ENCODE results near the gene IQSEC2.

IQSEC2 gene

GRCh38 chrX:53272808-53273337 lies 8.5 kb downstream of the IQSEC2 start:
- in situ Hi-C loops (cut with MboI; ENCODE audit: low sequenced_read_pairs) = no loop called here

DNA sequence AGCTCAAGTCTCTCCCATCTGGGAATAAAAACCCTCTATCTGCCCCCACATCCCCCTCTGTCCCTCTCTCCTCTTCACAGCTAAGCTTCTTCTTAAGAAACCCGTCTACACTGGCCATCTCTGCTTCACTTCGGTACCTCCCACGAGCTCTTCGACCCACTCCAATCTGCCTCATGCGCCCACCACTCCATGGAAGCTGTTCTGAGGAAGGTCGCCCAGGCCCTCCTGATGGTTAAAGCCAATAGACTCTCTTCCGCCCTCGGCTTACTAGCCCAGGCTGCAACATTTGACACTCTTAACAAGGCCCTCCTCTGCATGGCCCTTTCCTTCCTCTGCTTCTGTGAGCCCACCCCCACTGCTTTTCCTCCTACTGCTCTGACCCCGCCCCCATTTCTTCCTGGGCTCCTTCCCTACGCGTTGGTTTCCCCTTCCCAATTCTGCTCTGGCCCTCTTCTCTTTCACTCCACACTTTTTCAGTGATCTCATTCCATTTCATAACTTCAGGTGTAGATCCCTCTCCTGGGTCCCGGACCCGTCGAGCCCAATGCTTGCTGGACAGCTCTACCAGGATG lies 11.8 kb downstream of the IQSEC2 start:
- in situ Hi-C loops (cut with MboI; ENCODE audit: low sequenced_read_pairs) = no loop called here

GRCh38 chrX:53268173-53268572 lies 13.2 kb downstream of the IQSEC2 start:
- in situ Hi-C loops (cut with MboI; ENCODE audit: low sequenced_read_pairs) = no loop called here

DNA sequence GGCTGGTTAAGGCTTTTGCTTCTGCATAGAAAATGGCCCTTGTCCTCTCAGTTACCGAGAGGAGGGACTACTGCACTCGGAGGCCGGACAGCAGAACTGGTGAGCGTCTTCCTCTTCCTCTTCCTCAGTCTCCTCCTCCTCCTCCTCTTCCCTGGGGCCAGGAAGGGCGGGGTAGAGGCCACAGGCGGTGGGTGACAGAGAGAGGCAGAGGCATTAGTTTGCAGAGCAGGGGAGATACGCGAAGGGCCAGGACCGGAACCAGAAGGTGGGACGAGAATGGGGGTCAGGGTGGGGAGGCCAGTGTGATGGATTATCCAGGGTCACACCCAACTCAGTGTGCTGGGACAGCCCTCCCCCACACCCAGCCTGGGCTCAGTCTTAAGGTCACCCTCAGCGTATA lies 14.5 kb downstream of the IQSEC2 start:
- in situ Hi-C loops (cut with MboI; ENCODE audit: low sequenced_read_pairs) = no loop called here

- in situ Hi-C loops (cut with MboI; ENCODE audit: low sequenced_read_pairs) = no loop called here
Measured at GRCh38 chrX:53265771-53266574, 15.4 kb downstream of the IQSEC2 start.

DNA sequence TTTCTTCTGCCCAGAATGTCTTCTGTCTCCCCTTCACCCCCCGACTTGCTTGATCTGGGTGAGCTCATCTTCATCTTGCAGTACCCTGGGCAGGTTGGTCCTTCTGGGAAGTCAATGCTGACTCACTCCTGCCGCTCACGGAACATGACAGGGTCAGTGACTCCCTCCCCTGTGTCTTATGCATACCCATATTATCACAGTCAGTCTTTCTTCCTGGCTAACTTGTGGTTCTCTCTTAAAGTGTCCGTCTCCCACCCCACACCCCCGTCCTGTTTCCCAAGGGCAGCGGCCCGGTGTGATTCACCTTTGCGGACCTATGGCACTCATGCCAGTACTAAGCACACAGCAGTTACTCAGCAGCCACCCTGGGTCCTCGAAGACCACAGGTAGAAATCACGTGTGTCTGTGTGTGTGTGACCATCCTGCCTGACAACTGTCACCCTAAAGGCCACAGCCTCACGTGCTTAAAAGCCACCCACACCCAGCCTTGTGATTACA lies 17.7 kb downstream of the IQSEC2 start:
- in situ Hi-C loops (cut with MboI; ENCODE audit: low sequenced_read_pairs) = no loop called here

- in situ Hi-C loops (cut with MboI; ENCODE audit: low sequenced_read_pairs) = no loop called here
Measured at GRCh38 chrX:53262918-53263394, 18.4 kb downstream of the IQSEC2 start.

DNA sequence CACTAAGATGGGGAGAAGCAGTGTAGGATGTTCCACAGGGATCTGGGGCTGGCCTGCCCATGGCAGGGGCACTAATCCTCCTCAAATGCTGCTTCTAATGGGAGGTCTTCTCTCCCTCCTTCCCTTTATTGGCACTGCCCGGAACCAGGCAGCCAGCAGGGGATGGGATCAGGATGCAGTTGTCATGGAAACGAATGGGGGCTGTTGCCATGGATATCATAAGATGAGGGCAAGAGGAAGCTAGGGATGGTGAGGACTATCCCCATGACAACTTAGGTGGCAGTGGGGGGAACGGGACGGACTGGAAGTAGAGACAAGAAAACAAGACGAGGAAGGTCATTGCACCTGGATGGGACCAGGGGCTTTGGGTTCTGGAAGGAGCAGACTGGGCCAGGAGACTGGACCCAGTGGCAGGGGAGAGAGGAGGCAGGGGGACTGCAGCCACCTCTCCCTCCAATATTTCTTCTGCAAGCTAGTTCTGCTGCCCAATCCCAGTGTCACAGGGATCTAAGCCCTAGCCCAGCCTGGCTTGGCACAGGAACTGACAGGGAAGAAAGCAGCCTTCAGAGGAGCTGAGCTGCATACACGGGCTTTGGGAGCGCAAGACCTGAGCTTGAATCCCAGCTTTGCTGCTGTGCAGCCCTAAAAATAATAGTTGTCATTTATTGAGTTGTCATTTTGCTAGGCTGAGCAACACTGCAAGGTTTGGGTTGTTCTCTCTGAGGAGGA lies 19.0 kb downstream of the IQSEC2 start:
- in situ Hi-C loops (cut with MboI; ENCODE audit: low sequenced_read_pairs) = no loop called here

DNA sequence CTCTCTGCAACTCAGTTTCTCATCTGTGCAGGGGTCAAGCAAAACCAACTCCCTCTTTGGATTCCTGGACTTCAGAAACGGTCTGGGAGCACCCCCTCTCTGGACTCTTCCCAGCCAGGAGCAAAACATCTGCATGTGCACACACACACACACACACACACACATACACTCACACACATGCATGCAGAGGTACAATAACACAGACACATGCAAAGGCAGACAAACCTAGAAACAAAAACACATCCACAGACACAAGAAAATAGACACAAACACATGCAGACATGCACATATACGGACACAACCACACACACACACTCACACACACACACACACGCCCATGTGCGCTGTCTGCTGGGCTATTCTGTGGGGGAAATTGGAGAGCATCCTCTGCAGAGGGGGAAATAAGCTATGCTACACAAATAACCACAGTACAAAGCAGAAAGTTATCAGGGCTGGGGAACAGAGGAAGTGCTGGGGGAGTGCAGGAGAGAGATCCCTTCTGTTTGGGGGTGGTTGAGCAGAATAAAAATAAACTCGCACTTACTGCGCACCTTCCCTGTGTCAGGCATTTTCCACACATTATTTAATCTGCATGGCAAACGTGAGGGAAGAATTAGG lies 19.9 kb downstream of the IQSEC2 start:
- in situ Hi-C loops (cut with MboI; ENCODE audit: low sequenced_read_pairs) = no loop called here

GRCh38 chrX:53260836-53261235 lies 20.5 kb downstream of the IQSEC2 start:
- in situ Hi-C loops (cut with MboI; ENCODE audit: low sequenced_read_pairs) = no loop called here

DNA sequence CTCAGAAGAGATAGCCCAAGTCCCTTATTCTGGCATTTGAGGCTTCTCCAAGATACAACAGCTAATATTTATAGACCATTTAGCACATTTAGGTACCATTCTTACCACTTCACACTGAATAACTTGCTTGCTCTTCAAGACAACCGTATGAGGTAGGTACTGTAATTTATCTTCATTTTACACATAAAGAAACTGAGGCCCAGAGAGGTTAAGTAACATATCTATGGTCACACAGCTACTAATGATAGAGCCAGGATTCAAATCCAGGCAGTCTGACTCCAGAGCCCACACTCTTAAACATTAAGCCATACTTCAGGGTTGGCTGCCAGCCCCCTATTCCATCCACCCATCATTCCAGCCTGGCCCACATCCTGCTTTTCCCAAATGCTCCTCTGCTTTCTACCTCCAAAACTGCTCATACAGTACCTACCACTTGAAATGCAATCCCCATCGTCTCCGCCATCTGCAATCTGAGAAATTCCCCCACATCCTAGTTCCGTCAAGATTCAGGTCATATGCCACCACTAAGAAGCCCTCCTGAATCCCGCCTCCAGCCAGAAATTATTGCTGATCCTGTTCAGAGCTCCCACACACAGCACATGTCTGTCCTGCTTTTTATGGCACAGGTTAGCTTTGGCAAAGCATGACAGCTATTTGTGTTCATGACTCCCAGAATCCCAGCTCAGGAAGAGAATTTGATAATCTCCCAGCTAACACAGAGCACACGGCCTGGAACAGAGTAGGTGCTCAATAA lies 23.5 kb downstream of the IQSEC2 start:
- in situ Hi-C loops (cut with MboI; ENCODE audit: low sequenced_read_pairs) = no loop called here

DNA sequence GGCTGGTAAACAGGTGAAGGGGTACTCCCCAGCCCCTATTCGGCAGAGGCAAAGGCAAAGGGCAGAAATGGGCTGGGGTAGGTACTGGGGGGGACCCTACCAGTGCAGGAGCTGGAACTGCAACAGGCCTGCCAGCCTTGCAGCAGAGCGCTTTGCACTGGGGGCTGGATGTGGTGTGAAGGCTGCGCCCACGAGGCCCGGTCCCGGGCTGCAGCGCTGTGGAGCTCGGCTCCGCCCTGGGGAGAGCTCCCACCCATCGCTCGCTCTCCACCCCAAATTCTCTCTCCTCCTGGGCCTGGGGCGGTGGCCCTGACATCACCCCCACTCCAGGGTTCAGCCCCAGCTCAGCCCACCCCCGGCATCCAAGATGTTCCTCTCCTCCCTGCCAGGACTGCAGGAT lies 24.2 kb downstream of the IQSEC2 start:
- in situ Hi-C loops (cut with MboI; ENCODE audit: low sequenced_read_pairs) = no loop called here

DNA sequence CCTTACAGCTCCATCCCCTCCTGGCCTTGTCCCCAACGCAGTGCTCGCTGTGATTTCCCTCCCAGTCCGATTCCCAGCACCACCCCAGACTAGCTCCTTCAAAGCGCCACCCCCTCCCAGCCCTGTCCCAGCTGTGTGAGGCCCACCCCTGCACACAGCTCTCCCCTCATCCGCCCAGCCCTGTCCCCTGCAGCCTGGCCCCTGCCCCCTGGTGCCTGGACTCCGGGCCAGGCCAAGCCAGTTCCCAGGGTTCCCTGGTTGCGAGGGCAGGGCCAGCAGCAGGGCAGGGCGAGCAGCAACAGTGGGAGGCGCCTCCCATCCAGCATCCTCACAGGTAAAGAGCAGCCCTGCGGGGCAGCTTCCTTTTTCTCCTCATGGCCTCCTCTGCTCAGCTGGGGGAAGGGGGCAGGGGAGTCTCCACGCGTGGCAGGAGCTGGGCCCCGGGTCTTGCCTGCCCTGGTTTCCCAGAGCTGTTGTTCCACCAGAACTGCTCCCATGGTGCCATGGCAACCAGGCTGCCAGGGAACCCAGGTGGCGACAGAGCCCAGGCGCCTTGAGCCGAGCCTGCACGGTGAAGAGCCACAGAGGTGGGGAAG lies 24.8 kb downstream of the IQSEC2 start:
- in situ Hi-C loops (cut with MboI; ENCODE audit: low sequenced_read_pairs) = no loop called here

- in situ Hi-C loops (cut with MboI; ENCODE audit: low sequenced_read_pairs) = no loop called here
Measured at GRCh38 chrX:53255738-53256191, 25.6 kb downstream of the IQSEC2 start.

DNA sequence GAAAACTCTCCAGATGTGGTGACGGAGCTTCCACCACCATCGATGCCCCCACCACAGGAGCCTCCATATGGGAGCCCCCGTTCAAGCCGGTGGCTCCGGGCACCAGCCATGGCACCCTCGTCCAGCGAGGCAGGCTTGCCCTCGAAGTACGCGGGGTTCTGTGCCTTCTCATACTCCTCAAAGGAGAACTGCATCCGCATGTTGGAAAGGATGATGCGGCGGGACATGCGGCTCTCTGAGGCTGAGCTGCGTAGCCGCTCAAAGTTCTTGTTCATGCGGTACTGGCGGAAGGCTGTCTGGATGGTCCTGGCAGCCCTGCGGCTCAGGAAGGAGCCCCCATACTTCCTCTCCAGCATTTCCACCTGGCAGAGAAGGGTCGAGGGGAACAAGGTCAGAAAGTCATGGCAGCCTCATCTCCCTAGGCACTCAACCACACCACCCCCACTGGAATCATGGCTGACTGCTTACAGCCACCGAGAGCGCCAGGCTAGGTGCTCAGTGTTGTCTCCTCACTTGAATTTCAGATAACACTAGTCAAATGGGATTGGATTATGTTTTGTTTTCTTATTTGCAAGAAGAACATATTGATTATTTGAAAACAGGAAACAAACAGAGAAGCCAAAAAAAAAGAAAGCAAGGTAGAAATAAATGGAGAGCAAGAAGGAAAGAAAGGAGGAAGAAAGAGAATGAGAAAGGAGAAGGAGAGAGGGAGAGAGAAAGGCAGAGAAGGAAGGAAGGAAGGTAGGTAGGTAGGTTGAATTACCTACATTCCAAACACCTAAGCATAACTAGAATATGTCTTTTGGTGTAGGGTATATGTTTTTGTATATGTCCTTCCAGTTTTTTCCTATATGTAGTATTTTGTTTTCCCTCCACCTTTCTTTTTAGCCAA lies 26.6 kb downstream of the IQSEC2 start:
- in situ Hi-C loops (cut with MboI; ENCODE audit: low sequenced_read_pairs) = no loop called here

DNA sequence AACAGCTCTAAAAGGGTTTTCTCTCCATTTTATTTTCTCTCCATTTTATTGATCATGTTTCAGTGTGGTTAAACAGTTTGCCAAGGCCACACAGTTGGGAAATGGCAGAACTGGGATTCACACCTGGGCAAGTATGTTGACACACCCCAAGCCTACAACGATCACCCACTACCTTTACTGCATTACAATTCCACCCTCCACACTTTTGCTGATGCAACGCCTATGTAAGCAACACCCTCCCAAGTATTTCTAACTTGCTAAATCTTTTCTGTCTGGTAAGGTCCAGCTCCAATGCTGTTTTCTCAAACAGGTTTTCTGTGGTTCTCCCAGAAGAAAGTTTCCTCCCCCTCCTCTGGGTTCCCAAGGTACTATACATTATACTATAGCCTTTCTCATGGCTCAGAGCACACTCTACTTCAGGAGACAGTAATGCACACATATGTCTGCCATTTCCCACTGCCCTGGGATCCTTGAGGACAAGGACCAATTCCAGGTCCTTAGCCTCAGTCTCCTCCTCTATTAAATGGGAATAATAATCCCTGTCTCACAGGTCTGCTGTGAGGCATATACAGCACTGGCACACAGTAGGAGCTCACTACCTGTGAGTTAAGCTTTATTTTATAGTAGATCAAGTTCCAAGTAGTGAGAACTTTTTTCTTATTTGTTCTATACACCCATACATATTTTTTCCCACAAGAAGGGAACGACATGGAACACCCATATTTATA lies 27.9 kb downstream of the IQSEC2 start:
- in situ Hi-C loops (cut with MboI; ENCODE audit: low sequenced_read_pairs) = no loop called here

GRCh38 chrX:53251307-53251706 lies 30.1 kb downstream of the IQSEC2 start:
- in situ Hi-C loops (cut with MboI; ENCODE audit: low sequenced_read_pairs) = no loop called here

GRCh38 chrX:53250556-53250955 lies 30.8 kb downstream of the IQSEC2 start:
- in situ Hi-C loops (cut with MboI; ENCODE audit: low sequenced_read_pairs) = no loop called here
